ENCODE measurements around the gene ERBB4.

The ERBB4 gene

DNA sequence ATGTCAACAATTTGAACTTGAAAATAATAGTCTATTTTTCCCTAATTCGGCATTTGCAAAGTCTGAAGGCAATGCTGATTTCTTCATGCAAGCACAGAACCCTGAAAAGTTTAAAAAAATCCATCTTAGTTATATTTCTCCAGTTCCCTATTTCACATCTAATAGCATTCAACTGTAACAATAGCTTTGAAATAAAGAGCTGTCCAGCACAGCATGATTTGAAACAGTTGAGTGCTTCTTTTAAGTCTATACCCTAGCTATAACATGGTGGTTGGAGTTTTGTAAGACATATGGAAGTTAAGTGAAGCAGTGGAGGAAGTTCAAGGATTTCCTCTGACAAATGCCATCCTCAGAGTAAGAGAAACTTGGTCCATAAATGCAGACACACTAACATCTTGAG, 691.9 kb downstream of the ERBB4 start:
- Histone ChIP-seq H3K14ac (ENCODE audit: low read length) (no peak overlapping the region), H2BK15ac (ENCODE audit: low read length) (no peak overlapping the region), H3K36me3 (replicated peaks in 1 of 2; ENCODE audit: control insufficient read depth in 2 of 2, insufficient read depth in 2 of 2, low read length in 2 of 2) (no peaks in the 10 kb centered on the region), H3K27me3 (ENCODE audit: control insufficient read depth in 3 of 3, insufficient read depth in 3 of 3, low read depth in 1 of 3, low read length in 3 of 3) (no peaks in the 10 kb centered on the region), H2AFZ (ENCODE audit: low read length) (no peak overlapping the region), H3K9me3 (replicated peaks in 1 of 2; ENCODE audit: control insufficient read depth in 2 of 2, insufficient read depth in 1 of 2, low read depth in 1 of 2, low read length in 2 of 2) (no peaks in the 10 kb centered on the region), H4K8ac (ENCODE audit: low read depth, low read length) (no peak overlapping the region), H3K4me2 (ENCODE audit: insufficient read depth, low read length, poor library complexity, severe bottlenecking) (no peak overlapping the region), H2BK120ac (ENCODE audit: low read depth, low read length) (no peak overlapping the region), H3K79me1 (ENCODE audit: low read depth, low read length) (no peaks in the 10 kb centered on the region), H3K18ac (ENCODE audit: low read length) (no peak overlapping the region), H2AK5ac (ENCODE audit: low read depth, low read length) (no peak overlapping the region), H3K4me3 (ENCODE audit: low read length in 2 of 2) (no peak overlapping the region), H3K4ac (ENCODE audit: low read length) (no peak overlapping the region), H4K91ac (ENCODE audit: low read depth, low read length, poor library complexity) (no peak overlapping the region), H2BK5ac (ENCODE audit: low read length) (no peak overlapping the region), H3K4me1 (ENCODE audit: control insufficient read depth in 2 of 2, insufficient read depth in 1 of 2, low read depth in 1 of 2, low read length in 2 of 2) (peaks cover 3 to 31% of the 10 kb centered on the region in 2 donors), H3K23ac (ENCODE audit: low read depth, low read length, poor library complexity) (no peak overlapping the region), H2BK12ac (ENCODE audit: low read length) (no peak overlapping the region), H3K27ac (replicated peaks; ENCODE audit: low read length) (no peak overlapping the region), H3K9ac (ENCODE audit: low read depth, low read length, poor library complexity) (no peak overlapping the region)
- no peak for DNase-seq (ENCODE audit: low spot score)
- no CpG with 5 or more reads among the region's 1 CpG for WGBS, 2 donors (ENCODE audit: extremely low coverage in 2 of 2, insufficient read length in 2 of 2, insufficient replicate concordance in 1 of 2)

- peaks cover 3 to 31% of the 10 kb centered on the region in 2 donors for H3K4me1 ChIP-seq (ENCODE audit: control insufficient read depth in 2 of 2, insufficient read depth in 1 of 2, low read depth in 1 of 2, low read length in 2 of 2)
- no peaks in the 10 kb centered on the region for H3K9me3 ChIP-seq (replicated peaks in 1 of 2; ENCODE audit: control insufficient read depth in 2 of 2, insufficient read depth in 1 of 2, low read depth in 1 of 2, low read length in 2 of 2)
- no peak overlapping the region for H2BK15ac ChIP-seq (ENCODE audit: low read length)
- no peak overlapping the region for H3K9ac ChIP-seq (ENCODE audit: low read depth, low read length, poor library complexity)
- H2AFZ ChIP-seq (ENCODE audit: low read length), result no peak overlapping the region
- H3K23ac ChIP-seq (ENCODE audit: low read depth, low read length, poor library complexity), result no peak overlapping the region
- no peak overlapping the region for H4K8ac ChIP-seq (ENCODE audit: low read depth, low read length)
- H3K4ac ChIP-seq (ENCODE audit: low read length), result no peak overlapping the region
- H3K4me3 ChIP-seq (ENCODE audit: low read length in 2 of 2), result no peak overlapping the region
- H2BK5ac ChIP-seq (ENCODE audit: low read length), result no peak overlapping the region
- H3K27me3 ChIP-seq (ENCODE audit: control insufficient read depth in 3 of 3, insufficient read depth in 3 of 3, low read depth in 1 of 3, low read length in 3 of 3), result no peaks in the 10 kb centered on the region
- no peak overlapping the region for H3K4me2 ChIP-seq (ENCODE audit: insufficient read depth, low read length, poor library complexity, severe bottlenecking)
- no peak for DNase-seq (ENCODE audit: low spot score)
- no peak overlapping the region for H4K91ac ChIP-seq (ENCODE audit: low read depth, low read length, poor library complexity)
- no peaks in the 10 kb centered on the region for H3K36me3 ChIP-seq (replicated peaks in 1 of 2; ENCODE audit: control insufficient read depth in 2 of 2, insufficient read depth in 2 of 2, low read length in 2 of 2)
- no peak overlapping the region for H2AK5ac ChIP-seq (ENCODE audit: low read depth, low read length)
- H3K14ac ChIP-seq (ENCODE audit: low read length), result no peak overlapping the region
- H3K18ac ChIP-seq (ENCODE audit: low read length), result no peak overlapping the region
- no peaks in the 10 kb centered on the region for H3K79me1 ChIP-seq (ENCODE audit: low read depth, low read length)
- no peak overlapping the region for H2BK120ac ChIP-seq (ENCODE audit: low read depth, low read length)
- H2BK12ac ChIP-seq (ENCODE audit: low read length), result no peak overlapping the region
- H3K27ac ChIP-seq (replicated peaks; ENCODE audit: low read length), result no peak overlapping the region
Observed at GRCh38 chr2:211846036-211846400, 692.6 kb downstream of the ERBB4 start.

DNA sequence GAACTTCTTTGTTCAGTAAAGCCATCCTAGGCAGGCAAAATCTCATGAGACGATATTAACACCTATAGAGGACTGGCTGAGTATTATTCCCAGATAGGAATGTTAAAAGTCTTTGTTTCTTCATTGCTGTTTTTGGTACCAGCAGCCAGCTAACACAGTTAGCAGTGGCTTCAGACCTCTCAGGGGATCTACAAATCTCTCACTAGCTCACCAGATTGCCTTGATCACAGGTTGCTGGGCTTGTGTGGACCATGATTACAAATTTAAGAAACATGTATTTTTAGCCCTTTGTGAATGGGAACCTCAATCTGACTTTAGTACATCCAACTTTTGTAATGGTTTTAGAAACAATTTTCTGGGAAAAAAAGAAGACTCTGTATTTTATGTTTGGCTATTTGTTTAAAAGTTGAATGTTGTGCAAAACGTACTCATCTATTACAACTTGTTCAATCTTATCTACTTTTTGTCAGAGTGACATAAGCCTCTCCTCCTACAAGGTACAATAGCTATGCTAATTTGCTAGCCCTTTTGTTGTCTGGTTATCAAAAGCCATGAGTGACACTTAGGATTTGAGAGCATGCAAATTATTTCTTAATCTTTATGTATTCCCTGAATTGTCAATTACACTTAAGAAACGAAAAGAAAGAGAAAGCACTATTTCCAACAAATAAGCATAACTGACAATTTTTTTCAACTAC, 693.1 kb downstream of the ERBB4 start:
- Histone ChIP-seq H3K9ac (ENCODE audit: low read depth, low read length, poor library complexity) (no peak overlapping the region), H4K91ac (ENCODE audit: low read depth, low read length, poor library complexity) (no peak overlapping the region), H3K4me1 (ENCODE audit: control insufficient read depth in 2 of 2, insufficient read depth in 1 of 2, low read depth in 1 of 2, low read length in 2 of 2) (peaks cover 3 to 31% of the 10 kb centered on the region in 2 donors), H3K27ac (replicated peaks; ENCODE audit: low read length) (no peak overlapping the region), H3K23ac (ENCODE audit: low read depth, low read length, poor library complexity) (no peak overlapping the region), H2BK120ac (ENCODE audit: low read depth, low read length) (no peak overlapping the region), H3K36me3 (replicated peaks in 1 of 2; ENCODE audit: control insufficient read depth in 2 of 2, insufficient read depth in 2 of 2, low read length in 2 of 2) (no peaks in the 10 kb centered on the region), H2AK5ac (ENCODE audit: low read depth, low read length) (no peak overlapping the region), H3K4ac (ENCODE audit: low read length) (no peak overlapping the region), H3K79me1 (ENCODE audit: low read depth, low read length) (no peaks in the 10 kb centered on the region), H3K27me3 (ENCODE audit: control insufficient read depth in 3 of 3, insufficient read depth in 3 of 3, low read depth in 1 of 3, low read length in 3 of 3) (no peaks in the 10 kb centered on the region), H3K4me3 (ENCODE audit: low read length in 2 of 2) (no peak overlapping the region), H2AFZ (ENCODE audit: low read length) (peak overlapping the region; percentile 15), H3K9me3 (replicated peaks in 1 of 2; ENCODE audit: control insufficient read depth in 2 of 2, insufficient read depth in 1 of 2, low read depth in 1 of 2, low read length in 2 of 2) (no peaks in the 10 kb centered on the region), H2BK12ac (ENCODE audit: low read length) (no peak overlapping the region), H4K8ac (ENCODE audit: low read depth, low read length) (no peak overlapping the region), H3K14ac (ENCODE audit: low read length) (no peak overlapping the region), H3K4me2 (ENCODE audit: insufficient read depth, low read length, poor library complexity, severe bottlenecking) (no peak overlapping the region), H3K18ac (ENCODE audit: low read length) (no peak overlapping the region), H2BK15ac (ENCODE audit: low read length) (no peak overlapping the region), H2BK5ac (ENCODE audit: low read length) (no peak overlapping the region)
- WGBS, 2 donors (ENCODE audit: extremely low coverage in 2 of 2, insufficient read length in 2 of 2, insufficient replicate concordance in 1 of 2), result no CpG with 5 or more reads among the region's 3 CpGs
- no peak for DNase-seq (ENCODE audit: low spot score)

GRCh38 chr2:211837706-211838105, 700.9 kb downstream of the ERBB4 start:
- no peak overlapping the region for H3K18ac ChIP-seq (ENCODE audit: low read length)
- no peak overlapping the region for H4K8ac ChIP-seq (ENCODE audit: low read depth, low read length)
- H2AK5ac ChIP-seq (ENCODE audit: low read depth, low read length), result no peak overlapping the region
- no peak overlapping the region for H3K14ac ChIP-seq (ENCODE audit: low read length)
- no peak overlapping the region for H3K9ac ChIP-seq (ENCODE audit: low read depth, low read length, poor library complexity)
- H3K4me1 ChIP-seq (ENCODE audit: control insufficient read depth in 2 of 2, insufficient read depth in 1 of 2, low read depth in 1 of 2, low read length in 2 of 2), result peaks cover 0 to 2% of the 10 kb centered on the region in 2 donors
- no peaks in the 10 kb centered on the region for H3K27me3 ChIP-seq (ENCODE audit: control insufficient read depth in 3 of 3, insufficient read depth in 3 of 3, low read depth in 1 of 3, low read length in 3 of 3)
- H2BK5ac ChIP-seq (ENCODE audit: low read length), result no peak overlapping the region
- no peak for DNase-seq (ENCODE audit: low spot score)
- no peak overlapping the region for H2AFZ ChIP-seq (ENCODE audit: low read length)
- no CpG with 5 or more reads among the region's 2 CpGs for WGBS, 2 donors (ENCODE audit: extremely low coverage in 2 of 2, insufficient read length in 2 of 2, insufficient replicate concordance in 1 of 2)
- no peak overlapping the region for H3K27ac ChIP-seq (replicated peaks; ENCODE audit: low read length)
- H2BK15ac ChIP-seq (ENCODE audit: low read length), result no peak overlapping the region
- H3K79me1 ChIP-seq (ENCODE audit: low read depth, low read length), result no peaks in the 10 kb centered on the region
- no peak overlapping the region for H3K23ac ChIP-seq (ENCODE audit: low read depth, low read length, poor library complexity)
- H2BK120ac ChIP-seq (ENCODE audit: low read depth, low read length), result no peak overlapping the region
- no peaks in the 10 kb centered on the region for H3K36me3 ChIP-seq (replicated peaks in 1 of 2; ENCODE audit: control insufficient read depth in 2 of 2, insufficient read depth in 2 of 2, low read length in 2 of 2)
- H3K4ac ChIP-seq (ENCODE audit: low read length), result no peak overlapping the region
- no peak overlapping the region for H2BK12ac ChIP-seq (ENCODE audit: low read length)
- H4K91ac ChIP-seq (ENCODE audit: low read depth, low read length, poor library complexity), result no peak overlapping the region
- no peak overlapping the region for H3K4me3 ChIP-seq (ENCODE audit: low read length in 2 of 2)
- no peaks in the 10 kb centered on the region for H3K9me3 ChIP-seq (replicated peaks in 1 of 2; ENCODE audit: control insufficient read depth in 2 of 2, insufficient read depth in 1 of 2, low read depth in 1 of 2, low read length in 2 of 2)
- H3K4me2 ChIP-seq (ENCODE audit: insufficient read depth, low read length, poor library complexity, severe bottlenecking), result no peak overlapping the region

All from neuronal stem cell (in vitro differentiated cells).